NCI-H446 treated with DMSO at 0.1 percent for 48 hours (cell line): Measurements from ENCODE around the gene AGPAT2.
A peak's percentile ranks its signal among the peaks of the same experiment; 100 is the strongest.
"Not testable (repeated sequence)": the region's sequence is repeated elsewhere in the genome, so short reads cannot be mapped to it uniquely, and the experiment has no call there.

Experiments used
- DNase-seq: peaks from one replicate; lab custom pipeline; 2025; lab: John Stamatoyannopoulos, UW

The AGPAT2 gene

DNA sequence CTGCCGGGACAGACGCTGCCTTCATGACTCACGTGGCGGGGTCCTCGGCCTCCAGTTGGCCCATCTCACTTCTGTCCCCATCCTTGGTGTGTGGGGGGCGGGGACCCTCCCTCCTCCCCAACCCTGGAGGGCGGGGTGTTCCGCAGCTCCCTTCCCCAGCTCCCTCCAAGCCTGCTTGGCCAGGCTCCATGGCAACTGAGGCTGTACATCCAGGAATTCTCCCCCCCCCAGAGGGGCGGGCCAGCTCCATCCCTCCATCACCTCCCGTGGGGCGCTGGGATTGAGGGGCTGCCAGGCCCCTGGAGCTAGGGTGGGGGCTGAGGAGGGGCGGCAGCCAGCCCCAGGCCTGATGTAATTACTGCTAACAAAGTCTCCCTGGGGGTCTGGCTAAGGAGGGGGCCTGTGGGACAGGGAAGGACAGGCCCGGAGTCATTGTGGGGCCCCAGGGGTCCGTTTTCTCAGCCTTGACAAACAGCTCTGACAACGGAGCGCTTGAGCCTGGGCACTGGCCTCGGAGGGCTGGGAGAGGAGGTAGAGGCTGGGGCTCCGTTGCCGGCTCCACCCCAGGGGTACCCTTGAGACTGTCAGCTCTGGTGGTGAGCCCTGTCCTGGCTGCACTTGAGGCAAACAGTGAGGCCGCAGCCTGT, 33.1 kb upstream of the AGPAT2 start:
- no peak for DNase-seq

DNA sequence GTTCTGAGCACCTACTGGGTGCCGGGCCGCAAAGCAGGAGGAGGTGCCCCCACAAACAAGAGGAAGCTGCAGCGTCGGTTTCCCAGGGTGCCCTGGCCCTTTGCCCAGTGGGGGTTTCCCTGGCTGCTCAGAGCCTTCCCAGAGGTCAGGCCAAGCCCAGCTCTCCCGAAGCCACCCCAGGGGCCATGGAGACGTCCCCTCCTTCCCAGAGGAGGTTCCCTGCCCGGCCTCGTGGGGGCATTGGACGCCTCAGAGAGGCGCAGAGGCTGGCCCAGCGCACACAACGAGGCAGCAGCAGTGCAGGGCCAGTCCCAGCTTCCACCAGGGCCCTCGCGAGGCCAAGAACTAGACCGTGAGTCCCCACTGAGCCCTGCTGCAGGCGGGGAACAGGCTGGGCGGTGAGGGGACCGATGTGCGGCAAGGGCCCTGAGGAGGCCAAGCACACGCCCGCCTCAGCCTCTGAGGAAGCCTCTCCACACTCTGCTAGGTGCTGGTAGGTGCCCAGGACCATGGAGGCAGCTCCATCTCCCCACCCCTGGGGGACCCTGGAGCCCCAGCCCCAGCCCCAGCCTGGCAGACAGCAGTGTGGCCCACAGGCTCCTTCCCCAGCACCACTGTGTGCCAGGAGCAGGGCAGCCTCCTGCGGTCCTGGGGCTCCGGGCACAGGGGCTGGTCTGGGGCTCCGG, 32.1 kb upstream of the AGPAT2 start:
- no peak for DNase-seq

DNA sequence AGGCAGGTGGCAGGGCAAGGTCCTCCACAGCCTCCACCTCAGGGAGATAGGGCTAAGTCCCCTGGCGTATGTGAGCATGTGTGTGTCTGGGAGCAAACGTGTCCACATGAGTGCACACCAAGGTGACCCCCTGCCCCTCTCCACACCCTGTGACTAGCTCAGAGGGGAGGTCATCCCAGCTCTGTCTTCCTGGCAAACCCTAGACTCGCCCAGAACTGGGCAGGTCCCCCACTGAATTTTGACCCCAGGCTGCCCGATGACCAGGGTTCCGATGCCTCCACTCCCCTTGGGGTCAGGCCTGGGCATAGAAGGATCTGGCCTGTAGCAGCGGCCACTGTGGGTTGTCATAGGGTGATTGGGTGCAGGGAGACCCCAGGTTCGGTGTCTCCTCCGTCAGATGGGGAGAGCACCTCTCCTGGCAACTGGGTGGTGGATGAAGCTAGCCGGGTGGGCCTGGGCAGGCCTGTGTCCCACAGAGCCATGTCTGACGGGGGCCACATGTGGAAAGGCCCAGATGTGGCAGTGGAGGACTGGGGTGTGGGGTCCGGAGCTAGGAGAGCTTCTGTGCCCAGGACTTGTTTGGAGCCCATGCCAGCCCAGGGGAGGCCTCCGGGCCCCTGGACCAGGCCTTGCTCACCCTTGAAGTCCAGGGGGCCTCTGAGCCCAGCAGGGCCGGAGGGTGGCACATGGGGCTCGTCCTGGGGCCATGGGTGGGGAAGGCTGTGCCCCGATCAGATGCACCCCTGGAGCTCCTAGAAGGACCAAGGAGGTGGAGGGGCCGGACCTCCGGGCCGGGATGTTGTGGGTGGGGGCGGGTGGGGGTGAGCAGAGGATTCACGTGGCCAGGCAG, 31.3 kb upstream of the AGPAT2 start:
- DNase-seq: no peak

DNA sequence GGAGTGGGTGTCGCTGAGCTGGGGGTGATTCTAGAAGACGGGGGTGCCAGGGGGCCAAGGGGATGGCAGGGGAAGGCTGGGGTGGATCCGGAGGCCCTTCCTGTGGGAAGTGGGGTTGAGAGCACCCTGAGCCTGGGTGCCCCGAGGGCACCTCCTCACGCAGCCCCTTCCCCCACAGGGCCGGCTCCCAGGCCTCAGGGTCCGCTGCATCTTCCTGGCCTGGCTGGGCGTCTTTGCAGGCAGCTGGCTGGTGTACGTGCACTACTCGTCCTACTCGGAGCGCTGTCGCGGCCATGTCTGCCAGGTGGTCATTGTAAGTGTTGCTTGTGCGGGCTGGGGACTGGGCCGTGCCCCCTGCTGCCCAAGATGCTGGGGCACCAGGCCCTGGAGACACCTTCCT, 30.1 kb upstream of the AGPAT2 start:
- no peak for DNase-seq

DNA sequence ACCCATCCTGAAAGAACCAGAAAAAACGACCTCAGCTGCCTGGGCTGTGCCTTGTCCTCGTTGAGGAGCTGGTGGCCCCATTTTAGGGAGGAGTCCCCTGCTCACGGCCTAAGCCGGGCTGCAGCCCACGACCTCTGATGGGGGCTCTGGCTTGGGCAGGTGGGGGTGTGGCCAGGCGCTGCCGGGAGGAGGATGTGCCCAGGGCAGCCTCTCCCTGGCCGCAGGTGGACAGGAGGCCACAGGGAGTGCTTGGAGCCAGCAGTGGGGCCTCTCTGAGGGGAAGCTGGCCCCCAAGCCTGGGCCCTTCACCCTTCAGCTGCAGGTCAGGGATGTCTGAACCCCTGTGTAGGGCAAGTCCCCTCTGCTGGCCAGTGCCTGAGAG, 27.6 kb upstream of the AGPAT2 start:
- DNase-seq: no peak

DNA sequence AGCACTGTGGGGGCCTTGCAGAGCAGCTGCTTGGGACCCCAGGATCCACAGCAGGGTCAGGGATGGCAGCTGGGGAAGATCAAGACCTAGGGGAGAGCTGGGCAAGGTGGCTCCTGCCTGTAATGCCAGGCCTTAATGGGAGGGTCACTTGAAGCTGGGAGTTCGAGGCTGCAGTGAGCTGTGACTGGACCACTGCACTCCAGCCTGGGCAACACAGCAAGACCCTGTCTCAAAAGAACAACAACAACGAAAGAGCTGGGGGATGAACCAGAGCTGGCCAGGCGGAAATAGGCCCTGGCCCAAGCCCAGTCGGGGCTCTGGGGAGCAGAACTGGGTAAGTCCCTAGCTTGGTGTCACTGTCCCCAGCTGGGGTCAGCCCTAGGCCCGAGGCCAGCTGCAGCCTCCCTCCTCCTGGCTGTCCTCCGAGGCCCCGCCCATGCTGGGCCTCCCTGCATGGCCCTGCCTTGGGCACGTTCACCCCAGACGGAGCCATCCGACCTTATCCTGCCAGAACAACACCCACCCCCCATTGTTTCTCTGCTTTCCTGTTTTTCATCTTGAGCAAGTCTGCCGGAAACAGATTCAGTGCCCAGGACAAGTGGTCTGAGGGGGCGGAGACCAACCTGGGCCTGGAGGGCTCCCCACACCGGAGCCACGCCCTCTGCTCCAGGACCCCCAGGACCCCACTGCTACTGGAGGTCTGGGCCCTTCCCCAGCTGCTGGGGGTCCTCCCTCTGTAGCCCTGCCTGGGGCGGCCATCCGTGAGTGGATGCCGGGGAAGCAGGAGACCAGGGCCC, 27.0 kb upstream of the AGPAT2 start:
- DNase-seq: no peak

DNA sequence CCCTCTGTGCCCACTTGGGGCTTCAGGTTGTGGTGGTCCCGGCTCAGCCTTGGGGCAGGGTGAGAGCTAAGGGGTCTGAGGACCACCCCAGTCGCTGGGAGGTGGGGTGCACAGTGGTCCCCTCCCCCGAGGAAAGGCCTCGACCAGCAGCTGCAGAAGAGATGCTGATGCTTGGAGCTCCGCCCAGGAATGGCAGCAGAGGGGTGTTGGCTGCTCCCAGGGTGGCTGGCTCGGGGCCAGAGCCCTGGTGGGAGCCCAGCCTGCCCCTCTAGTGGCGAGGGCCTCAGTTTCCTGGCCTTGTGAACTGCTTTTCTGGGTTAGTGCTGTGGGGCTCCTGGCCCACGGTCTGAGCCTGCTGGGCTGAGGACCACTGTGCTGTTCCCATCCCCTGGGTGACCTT, 26.3 kb upstream of the AGPAT2 start:
- peak; percentile 1 for DNase-seq

DNA sequence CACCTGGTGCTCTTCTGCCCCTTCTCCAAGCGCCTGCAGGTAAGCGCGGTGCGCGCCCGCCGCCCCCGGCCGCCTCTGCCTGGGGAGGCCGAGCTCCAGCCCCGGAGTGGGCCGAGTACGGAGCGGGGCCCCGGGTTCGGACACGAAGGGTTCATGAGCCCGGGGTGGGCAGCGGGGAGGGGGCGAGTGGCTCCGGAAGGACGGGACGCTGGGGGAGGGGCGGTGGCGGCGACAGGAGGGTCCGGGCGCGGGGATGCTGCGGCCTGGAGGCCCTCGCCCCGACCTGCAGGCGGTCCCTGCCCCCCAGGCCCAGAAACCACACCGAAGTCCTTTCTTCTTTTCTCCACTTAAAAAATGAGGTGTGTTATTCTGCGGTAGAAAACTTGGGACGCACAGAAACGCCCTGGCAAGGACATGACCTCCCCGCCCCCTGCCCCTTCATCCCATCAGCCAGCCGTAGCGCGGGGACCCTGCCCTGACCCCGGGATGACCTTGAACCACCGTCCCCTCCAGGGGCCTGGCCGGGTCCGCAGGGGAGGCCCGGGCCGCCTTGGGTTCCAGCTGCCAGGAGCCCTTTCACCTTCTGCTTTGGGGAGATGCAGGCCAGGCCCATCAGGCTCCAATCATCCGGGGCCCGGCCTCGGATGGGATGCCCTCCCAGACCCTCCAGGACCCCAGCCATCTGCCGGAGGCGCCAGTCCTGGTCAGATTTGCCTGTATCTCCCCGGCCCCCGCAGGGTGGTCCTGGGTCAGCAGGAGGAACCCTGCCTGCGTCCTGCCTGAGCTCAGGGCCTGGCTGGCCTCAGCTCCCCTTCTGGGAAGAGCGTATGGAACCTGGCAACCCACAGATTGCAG, 25.7 kb upstream of the AGPAT2 start:
- no peak for DNase-seq

DNA sequence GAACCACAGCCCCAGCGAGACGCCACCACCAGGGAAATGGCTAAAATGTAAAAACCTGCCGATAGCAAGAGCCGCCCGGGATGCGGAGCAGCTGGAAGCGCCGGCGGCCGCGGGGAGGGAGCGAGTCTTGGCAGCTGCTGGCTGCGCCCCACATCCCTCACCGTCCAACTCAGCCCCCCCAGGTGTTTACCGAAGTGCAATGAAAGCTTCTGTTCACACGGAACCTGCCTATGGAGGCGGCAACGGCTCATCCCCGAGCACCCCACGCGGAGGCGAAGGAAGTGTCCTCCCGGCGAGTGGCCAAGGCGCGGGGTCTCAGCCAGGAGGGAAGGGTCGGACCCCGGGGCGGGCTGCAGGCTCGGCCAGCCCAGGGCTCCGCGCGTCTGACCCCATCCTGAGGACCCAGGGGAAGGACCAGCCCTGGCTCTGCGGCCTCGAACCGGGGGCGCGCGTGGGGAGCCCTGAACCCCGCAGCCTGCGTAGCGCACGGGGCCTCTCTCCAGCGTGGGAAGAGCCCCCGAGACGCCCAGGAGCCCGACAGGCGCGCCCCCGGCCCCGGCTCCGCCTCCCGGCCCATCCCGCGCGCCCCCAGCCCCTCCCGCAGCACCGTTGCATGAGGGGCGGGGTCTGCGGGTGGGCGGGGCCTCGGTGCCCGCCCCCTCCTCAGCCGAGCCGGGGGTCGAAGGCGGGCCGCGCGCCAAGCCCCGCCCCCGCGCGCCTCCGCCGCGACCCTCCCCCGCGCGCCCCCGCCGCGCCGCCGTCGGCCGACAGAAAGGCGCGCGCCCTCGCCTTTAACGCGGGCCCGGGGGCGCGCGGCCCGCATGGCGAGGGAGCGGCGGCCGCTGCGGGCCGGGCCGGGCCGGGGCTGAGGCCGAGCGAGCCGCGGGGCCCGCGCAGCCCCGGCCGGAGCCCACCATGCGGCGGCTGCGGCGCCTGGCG, 24.8 kb upstream of the AGPAT2 start, which contains the start of gene DIPK1B:
Gene DIPK1B, plus strand, starts transcription at position 822 of the 939 bp plus-strand sequence. Its CDS starts 94 bp downstream, at position 916.
- DNase-seq: no peak

DNA sequence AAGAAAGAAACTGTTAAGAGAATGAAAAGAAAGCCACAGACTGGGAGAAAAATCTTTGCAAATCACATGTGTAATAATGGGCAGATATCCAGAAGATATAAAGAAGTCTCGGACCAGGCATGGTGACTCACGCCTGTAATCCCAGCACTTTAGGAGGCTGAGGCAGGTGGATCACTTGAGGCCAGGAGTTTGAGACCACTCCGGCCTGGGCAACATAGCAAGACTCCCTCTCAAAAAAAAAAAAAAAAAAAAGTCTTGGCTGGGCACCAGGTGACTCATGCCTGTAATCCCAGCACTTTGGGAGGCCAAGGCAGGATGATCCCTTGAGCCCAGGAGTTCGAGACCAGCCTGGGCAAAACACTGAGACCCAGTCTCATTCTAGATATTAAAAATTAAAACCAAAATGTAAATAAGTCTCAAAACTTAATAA, 24.0 kb upstream of the AGPAT2 start:
- not testable (repeated sequence) for DNase-seq

DNA sequence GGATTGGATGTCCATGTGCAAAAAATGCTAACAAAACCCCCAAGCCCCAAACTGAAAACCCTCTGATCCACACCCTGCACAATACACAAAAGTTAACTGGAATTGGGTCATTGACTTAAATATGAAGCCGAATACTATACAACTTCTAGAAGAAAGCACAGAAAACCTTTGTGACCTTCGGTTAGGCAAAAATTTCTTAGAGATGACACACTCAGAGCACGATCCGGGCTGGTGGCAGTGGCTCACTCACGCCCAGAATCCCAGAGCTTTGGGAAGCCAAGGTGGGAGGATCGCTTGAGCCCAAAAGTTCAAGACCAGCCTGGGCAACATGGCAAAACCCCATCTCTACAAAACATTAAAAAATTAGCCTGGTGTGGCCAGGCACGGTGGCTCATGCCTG, 23.3 kb upstream of the AGPAT2 start:
- no peak for DNase-seq

DNA sequence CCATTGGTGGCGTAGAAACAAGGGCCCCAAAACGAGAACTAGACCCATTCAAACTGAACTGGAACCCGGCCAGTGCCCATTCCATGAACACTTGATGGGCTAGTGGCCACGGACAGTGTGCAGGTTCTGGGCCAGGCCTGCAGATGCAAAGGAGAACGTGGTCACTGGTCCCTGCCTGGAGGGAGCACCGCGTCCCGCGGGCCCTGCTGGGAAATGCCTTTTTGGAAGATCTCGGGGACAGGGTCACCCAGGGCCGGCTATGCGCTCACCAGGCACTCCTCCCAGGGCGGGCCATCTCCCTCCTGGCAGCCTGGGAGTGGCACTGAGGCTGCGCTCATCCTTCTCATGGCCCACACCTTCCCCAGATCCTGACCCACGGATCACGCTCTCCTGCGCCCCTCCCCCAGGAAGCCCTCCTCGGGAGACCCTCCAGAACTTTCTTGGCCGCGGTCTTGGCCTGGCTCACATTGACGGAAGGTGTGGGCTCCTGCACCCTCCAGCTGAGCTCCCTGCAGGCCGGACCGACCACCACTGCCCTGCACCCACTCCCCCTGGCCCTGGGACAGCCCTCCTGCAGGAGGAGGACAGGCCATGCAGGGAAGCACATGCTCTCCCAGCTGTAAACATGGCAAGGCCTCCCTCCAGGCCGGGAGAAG, 22.3 kb upstream of the AGPAT2 start:
- DNase-seq: no peak

DNA sequence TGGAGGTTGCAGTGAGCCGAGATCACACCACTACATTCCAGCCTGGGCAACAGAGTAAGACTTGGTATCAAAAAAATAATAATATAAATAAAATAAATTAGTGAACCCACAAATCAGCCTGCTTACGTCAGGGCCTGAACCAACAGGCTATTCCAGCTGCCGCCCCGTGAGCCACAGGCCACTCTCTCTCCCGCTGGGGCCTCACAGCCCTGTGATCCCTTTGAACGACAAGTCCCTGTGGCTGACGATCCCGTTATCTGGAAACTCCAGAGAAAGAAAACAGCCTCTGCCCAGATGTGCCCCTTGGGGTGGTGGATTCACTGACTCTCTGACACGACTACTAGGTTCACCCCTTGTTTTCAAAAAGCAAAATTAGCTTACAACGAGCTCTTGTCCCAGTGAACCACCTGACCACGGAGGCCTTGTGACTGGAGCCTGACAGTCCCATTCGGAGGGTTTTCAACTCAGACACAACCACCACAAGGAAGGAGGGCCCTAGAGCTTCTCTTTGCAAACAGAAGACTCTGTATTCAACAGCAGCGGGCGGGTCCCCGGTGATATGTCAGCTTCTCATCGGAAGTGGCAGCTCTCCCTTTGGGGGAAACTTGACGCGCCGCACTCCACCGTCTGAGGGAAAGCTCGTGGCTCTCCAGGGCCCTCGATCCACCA, 20.7 kb upstream of the AGPAT2 start:
- DNase-seq: no peak

DNA sequence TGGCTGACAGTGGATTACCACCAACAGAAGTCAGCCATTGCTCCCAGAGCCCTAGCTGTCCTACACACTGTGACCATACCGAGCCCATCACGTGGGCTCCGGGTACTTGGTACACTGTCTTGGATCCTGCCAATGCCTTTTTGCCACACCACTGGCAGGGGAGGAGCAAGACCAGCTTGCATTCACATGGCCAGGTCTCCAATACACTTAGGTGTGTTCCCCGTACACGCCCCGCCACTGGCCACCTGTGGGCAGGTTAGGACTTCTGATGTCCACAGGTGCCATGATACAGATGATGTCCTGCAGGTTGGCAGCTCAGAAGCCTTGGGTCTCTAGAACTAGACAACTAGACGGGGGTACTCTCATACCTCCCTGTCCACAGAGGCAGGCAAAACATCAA, 19.8 kb upstream of the AGPAT2 start:
- DNase-seq: no peak

DNA sequence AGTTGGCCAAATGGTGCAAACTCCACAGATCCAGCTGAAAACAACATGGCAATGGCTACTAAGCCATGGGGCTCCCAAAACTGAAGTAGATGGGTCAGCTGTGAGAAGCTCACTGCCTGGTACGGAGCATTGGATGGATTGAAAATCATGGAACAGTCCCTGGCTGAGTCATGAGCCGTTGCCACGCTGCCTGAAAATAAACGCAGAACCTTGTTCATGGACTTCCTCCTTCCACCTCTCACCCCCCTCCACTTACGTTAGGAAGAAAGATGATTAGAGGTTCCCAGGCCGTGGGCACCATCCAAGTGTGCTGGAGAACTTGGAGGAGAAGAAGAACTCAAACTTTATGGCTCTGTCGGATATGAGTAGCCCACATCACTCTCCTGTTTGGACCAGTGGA, 18.3 kb upstream of the AGPAT2 start:
- DNase-seq: no peak

DNA sequence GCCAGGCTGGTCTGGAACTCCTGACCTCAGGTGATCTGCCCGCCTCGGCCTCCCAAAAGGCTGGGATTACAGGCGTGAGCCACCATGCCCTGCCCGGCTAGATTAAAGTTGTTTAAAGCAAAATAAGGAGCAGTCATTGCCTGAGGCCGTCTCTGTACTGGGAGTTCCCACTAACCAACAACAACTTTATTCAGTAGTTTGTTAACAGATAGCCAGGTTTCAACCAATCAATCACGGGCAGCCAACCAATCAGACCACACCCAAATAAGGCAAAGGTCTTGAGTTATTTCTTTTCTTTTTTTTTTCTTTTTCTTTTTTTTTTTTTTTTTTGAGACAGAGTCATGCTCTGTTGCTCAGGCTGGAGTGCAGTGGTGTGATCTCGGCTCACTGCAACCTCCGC, 17.5 kb upstream of the AGPAT2 start:
- not testable (repeated sequence) for DNase-seq

DNA sequence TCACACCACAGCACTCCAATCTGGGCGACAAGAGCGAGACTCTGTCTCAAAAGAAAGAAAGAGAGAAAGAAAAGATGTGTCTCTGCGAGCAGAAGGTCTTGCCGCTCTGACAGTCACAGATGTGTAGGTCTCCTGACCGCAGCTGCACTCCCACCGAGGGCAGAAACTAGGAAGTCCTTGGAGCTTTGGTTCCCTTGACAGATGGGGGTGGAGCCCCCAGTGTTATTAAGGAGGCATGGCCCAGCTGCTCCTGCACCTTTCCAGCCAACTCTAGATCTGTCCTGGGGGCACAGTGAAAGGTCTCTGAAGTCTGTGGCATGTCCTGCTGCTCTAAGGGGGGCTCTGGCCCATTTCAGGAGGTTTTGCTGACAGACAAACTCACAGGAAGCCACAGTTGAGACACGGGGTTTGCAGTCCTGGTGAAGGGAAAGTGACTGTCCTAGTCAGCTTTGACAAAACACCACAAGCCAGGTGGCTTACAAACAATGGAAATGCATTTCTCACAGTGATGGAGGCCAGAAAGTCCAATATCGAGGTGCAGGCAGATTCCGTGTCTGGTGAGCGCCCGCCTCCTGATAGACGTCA, 16.1 kb upstream of the AGPAT2 start:
- no peak for DNase-seq

DNA sequence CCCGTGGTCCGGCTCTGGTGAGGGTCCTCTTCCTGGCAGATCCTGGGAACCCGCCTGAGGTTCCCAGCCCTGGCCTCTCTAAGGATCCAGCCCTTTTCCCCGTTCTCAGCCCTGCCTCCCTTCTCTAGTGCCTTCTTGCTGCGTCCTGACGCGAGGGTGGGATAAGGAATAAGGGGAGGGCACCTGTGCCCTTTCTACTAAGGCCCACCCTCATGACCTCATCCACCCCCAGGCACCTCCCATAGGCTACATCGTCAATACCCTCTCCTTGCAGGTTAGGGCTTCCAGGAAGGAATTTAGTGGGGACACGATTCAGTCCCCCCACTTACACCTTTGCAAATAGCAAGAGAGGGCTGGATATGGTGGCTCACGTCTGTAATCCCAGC, 14.4 kb upstream of the AGPAT2 start:
- no peak for DNase-seq
